Activated naive CD4-positive, alpha-beta T cell treated with anti-CD3 and anti-CD28 coated beads, Interleukin-2, amount 50 U/mL, for 24 hours (primary cell): Measurements from ENCODE around the gene ARL14EP.

Experiments used
- H3K27ac Mint-ChIP-seq: one replicate; pipeline ENCODE4 v1.8.0; 2021; ENCODE audit warnings: mild to moderate bottlenecking, mixed read lengths
- H3K27me3 Mint-ChIP-seq: one replicate; pipeline ENCODE4 v1.8.0; 2021; ENCODE audit warnings: mixed read lengths
- H3K36me3 Mint-ChIP-seq: one replicate; pipeline ENCODE4 v1.8.0; 2021; ENCODE audit warnings: mixed read lengths
- H3K4me1 Mint-ChIP-seq: one replicate; pipeline ENCODE4 v1.8.0; 2021; ENCODE audit warnings: mixed read lengths
- H3K4me3 Mint-ChIP-seq: one replicate; pipeline ENCODE4 v1.8.0; 2021; ENCODE audit warnings: mild to moderate bottlenecking, mixed read lengths
- H3K9me3 Mint-ChIP-seq: one replicate; pipeline ENCODE4 v1.8.0; 2021; ENCODE audit warnings: mixed read lengths

ARL14EP gene

DNA sequence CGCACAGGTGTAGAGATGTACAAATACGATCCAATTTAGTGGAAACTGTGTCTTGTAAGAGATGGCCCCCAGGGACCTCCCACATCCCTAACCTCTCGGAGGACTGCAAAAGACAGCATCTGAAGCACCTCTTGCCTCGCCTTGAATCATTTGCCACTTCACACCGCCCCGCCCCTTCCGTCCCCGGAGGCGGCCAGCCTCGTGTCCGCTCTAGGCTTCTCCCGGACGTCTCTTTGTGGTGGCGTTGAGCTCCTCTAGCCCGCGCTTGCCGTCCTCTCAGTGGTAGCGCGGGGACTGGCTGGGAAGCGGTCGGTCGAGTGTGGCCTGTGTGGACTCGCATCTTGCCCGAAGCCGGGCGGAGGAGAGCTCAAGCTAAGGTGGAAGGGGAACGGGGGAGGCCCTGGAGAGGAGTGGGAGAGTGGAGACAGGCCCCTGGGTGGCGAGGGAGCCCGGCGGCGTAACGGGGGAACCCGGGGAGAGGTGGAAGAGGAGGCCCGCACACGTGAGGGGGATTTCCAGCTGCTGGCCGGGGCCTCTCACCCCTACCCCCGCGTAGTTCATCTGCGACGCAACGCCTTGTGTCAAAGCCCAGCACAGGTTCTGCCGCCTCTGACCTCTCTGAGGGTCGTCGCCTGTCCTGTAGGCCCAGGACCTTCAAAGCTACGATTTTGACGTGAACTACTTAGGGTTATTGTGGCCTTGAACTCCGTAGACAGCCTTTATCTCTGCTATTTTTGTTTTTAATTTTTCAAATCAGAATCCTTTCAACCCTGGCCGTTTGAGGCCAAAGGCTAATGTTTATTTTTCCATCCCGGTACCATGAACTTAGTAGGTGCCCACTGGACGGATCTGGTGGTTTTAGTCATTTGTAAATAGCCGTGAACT is at the start of gene ARL14EP:
Gene ARL14EP, plus strand, starts transcription at position 279 of the 885 bp plus-strand sequence. CDS start 7,845 bp downstream, outside the sequence.
- peak within 1 kb of the TSS; percentile 94 for H3K4me3 Mint-ChIP-seq
- H3K4me1 Mint-ChIP-seq: peaks cover 48% of the 10 kb centered on the region
- peaks cover 3% of the 10 kb centered on the region for H3K27me3 Mint-ChIP-seq
- peaks cover 6% of the 10 kb centered on the region for H3K36me3 Mint-ChIP-seq
- H3K9me3 Mint-ChIP-seq: no peaks in the 10 kb centered on the region
- H3K27ac Mint-ChIP-seq: peak within 1 kb of the TSS; percentile 98

DNA sequence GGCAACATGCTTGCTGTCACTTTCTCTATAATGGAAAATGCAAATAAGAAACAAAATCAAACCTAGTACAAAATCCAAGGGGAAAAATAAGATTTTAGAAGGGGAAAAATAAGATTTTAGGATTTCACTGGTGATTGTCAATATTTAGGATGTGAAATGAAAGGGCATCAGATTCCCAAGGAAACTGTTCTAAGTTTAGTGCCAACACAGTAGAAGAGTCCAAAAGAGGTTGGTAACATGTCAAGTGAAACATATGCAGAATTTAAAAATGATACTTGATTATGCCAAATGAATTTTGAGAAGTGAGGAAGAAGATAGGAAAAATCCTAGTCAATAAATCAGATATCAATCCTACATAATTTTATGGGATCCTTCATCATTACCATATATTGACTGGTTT is 45.7 kb upstream of the ARL14EP start:
- Mint-ChIP-seq H3K36me3 (no peaks in the 10 kb centered on the region), H3K4me1 (peaks cover 14% of the 10 kb centered on the region), H3K9me3 (no peaks in the 10 kb centered on the region), H3K27ac (no peak overlapping the region), H3K4me3 (no peak overlapping the region), H3K27me3 (peaks cover 13% of the 10 kb centered on the region)

DNA sequence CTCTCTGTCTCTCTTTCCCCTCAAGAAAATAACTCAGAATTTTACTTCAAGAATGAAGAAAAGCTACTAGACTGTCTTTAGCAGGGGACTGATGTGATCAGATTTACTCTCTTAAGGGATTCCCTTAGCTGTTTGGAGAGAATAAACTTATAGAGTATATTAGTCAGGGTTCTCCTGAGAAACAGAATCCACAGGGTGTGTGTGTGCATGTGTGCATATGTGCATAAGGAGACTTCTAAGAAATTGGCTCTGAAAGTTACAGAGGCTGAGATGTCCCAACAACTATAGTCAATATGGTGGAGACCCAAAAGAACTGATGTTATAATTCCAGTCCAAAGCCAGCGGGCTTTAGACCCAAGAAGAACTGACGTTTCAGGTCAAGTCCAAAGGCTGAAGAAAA is 43.1 kb upstream of the ARL14EP start:
- Mint-ChIP-seq H3K4me1 (peaks cover 17% of the 10 kb centered on the region), H3K27me3 (peaks cover 10% of the 10 kb centered on the region), H3K27ac (no peak overlapping the region), H3K36me3 (no peaks in the 10 kb centered on the region), H3K4me3 (no peak overlapping the region), H3K9me3 (no peaks in the 10 kb centered on the region)

DNA sequence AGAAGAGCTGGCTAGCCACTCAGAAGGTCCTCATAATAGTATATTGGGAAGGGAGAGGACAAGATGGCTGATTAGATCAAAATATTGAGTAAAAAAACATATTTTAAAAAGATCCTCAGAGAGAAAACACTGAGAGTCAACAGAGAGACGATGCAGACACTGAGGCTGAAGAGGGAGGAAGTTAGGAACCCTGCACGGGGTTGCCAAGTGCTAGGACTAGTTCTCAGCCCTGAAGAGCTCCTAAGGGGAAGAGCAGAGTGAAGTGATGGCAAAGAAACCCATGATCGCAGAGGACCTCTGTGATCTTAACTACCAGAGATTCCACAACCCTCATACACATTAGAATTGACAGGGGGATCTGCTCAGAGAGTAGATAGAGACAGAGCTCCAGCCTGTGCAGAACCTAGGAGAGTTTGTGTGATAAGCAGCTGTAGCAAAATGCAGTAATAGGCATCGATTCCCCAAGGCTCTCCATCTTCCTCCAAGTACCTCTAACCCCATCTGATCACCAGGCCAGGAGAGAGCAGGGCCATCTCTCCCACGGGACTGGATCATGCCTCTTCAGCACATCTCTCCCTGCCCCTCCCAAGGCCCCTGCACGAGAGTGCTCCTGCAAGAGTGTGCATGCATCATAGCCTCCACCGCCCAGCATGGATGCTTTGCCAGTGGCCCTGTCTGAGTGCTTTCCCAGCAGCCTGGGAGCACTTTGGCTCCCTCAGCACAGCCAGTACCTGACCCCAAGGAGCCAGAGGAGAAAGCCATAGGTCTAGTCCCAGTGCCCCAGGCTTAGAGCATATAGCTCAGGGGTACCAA is 41.2 kb upstream of the ARL14EP start:
- Mint-ChIP-seq H3K27me3 (peaks cover 7% of the 10 kb centered on the region), H3K36me3 (no peaks in the 10 kb centered on the region), H3K4me3 (peak overlapping the region; percentile 20), H3K27ac (no peak overlapping the region), H3K4me1 (peaks cover 17% of the 10 kb centered on the region), H3K9me3 (no peaks in the 10 kb centered on the region)

DNA sequence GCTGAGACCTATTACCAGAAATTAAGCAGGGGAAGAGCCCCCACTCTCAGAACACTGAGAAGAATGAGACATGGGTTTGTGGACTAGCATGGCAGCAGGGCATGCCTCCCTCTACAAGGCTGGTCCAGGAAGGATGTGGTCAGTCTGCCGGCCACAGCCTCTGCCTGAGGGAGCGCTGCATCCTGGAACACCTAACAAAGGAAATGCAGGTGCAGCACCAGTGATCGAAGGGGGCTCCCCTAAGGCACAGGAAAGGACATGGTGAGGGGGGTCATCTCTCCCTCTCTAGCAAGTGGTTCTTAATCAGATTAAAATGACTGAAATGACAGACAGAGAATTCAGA is 40.6 kb upstream of the ARL14EP start:
- H3K4me3 Mint-ChIP-seq: no peak overlapping the region
- peaks cover 17% of the 10 kb centered on the region for H3K4me1 Mint-ChIP-seq
- no peak overlapping the region for H3K27ac Mint-ChIP-seq

DNA sequence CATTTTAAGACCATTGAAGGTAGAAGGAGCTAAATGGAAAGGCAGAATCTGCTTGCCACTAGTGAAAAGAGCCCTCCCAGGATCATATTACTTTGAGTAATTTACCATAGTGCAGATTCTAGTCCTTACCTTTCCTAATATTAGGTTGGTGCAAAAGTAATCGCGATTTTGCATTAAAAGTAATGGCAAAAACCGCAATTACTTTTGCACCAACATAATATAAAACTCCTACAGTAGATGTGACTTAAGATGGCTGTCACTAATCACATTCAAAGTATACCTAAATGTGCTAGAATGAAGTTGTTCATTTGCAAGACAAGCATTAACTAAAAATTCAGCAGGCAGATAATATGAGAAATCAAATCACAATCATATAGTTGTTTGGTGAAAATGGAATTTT is 38.1 kb upstream of the ARL14EP start:
- no peak overlapping the region for H3K27ac Mint-ChIP-seq
- H3K4me1 Mint-ChIP-seq: peaks cover 17% of the 10 kb centered on the region
- no peaks in the 10 kb centered on the region for H3K36me3 Mint-ChIP-seq
- no peak overlapping the region for H3K4me3 Mint-ChIP-seq
- no peaks in the 10 kb centered on the region for H3K9me3 Mint-ChIP-seq
- H3K27me3 Mint-ChIP-seq: peaks cover 10% of the 10 kb centered on the region

More for the DNA sequence above, 40.6 kb upstream of the ARL14EP start:
- no peaks in the 10 kb centered on the region for H3K9me3 Mint-ChIP-seq
- peaks cover 7% of the 10 kb centered on the region for H3K27me3 Mint-ChIP-seq
- H3K36me3 Mint-ChIP-seq: no peaks in the 10 kb centered on the region

DNA sequence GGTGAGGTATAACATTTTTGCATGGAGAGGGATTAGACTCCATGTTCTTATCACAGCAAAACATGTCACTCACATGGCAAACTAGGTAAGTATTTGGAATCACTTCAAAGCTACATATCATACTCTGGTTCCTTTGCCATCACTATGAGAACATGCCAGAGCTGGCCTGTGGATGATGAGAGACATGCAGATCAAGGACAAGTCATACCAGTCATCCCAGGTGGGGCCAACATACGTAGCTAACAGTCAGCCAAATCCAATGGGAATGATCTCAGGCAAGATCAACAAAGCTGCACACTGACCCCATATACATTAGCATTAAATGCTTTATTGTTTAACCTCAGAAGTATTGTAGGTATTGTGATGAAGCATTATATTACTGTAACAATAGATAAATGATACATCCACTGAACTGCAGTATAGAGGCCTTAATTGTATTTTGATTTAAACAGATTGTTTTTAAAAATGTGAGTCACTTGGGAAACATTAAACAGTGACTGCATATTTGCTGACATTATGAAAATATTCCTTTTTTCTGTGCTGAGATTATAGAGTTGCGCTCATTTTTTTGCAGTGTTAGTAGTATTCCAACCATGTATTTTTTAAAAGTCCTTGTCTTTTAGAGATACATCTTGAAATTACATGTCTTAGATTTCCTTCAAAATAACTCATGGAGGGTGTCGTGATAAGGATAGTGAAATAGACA is 37.3 kb upstream of the ARL14EP start:
- Mint-ChIP-seq H3K27me3 (peaks cover 8% of the 10 kb centered on the region), H3K4me1 (peaks cover 16% of the 10 kb centered on the region), H3K4me3 (no peak overlapping the region), H3K36me3 (no peaks in the 10 kb centered on the region), H3K9me3 (no peaks in the 10 kb centered on the region), H3K27ac (no peak overlapping the region)

DNA sequence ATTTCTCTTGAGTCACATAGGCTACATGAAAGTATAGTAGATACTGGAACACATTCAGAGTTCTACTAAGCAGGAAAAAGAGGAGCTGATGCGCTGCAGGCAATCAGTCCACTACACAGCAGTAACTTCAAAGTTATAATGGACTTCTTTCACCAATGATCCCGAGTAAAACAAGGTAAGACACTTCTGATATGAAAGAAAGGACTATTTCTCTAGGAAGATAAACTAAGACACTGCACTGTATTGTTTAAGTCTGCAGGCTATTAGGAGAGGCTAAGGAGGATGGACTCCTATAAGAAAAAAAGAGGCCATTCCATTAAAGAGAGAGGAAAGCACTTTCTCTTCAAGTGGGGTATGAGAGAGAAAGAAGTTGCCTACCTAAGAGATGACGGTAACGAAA is 31.6 kb upstream of the ARL14EP start:
- Mint-ChIP-seq H3K27ac (no peak overlapping the region), H3K4me3 (no peak overlapping the region)

DNA sequence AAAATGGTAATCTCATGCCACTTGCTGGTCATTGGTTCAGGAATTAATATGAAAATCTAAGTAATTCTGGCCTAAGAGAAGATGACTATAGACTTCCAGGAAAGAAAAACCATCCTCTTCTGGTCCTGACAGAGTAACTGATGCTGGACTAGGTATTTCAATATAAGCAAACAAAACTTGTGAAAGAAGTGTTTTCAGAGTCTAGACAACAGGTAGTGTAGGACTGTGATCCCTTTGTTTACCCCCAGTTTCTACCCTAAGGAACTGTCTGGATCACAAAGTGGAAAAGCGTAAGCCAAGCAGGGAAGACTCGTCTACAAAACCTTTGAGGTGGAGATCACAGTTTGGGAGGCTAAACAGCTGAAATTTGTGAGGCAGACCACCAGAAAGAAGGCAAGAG is 30.4 kb upstream of the ARL14EP start:
- Mint-ChIP-seq H3K27ac (no peak overlapping the region), H3K9me3 (no peaks in the 10 kb centered on the region), H3K36me3 (no peaks in the 10 kb centered on the region), H3K4me3 (no peak overlapping the region), H3K4me1 (no peaks in the 10 kb centered on the region), H3K27me3 (peaks cover 10% of the 10 kb centered on the region)

More for the DNA sequence above, 31.6 kb upstream of the ARL14EP start:
- Mint-ChIP-seq H3K9me3 (no peaks in the 10 kb centered on the region), H3K27me3 (peaks cover 10% of the 10 kb centered on the region), H3K36me3 (no peaks in the 10 kb centered on the region), H3K4me1 (no peaks in the 10 kb centered on the region)

DNA sequence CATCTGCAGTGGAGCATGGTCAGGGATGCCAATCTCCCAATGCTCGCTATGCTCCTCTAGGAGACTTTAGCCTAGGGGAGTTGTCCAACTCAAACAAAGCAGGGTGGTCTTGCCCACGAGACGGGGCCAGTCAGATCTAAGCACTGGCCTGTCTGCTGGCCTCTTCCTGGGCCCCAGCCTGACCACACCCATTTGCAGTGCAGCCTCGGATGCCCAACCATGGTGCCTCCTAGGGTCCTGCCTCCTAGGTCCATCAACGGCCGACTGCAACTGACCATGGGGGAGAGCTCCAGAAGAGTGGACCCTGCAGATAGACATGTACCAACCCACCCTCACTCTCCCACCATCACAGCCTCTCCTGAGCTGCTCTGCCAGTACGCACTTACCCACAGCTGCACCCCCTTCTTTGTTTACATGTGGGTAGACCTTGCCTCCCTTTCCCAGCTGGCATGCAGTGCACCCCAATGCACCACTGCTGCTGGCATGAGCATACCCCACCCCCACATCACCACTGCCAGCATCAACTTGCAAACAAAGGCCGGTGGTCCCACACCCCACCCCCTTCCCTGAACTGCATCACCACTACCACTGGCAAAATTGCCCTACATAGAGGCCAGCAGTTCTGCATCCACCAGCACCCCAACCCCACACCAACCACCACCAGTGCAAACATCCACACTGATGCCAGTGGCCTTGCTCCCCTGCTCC is 27.6 kb upstream of the ARL14EP start:
- no peaks in the 10 kb centered on the region for H3K9me3 Mint-ChIP-seq
- H3K27ac Mint-ChIP-seq: no peak overlapping the region
- H3K4me1 Mint-ChIP-seq: no peaks in the 10 kb centered on the region
- no peak overlapping the region for H3K4me3 Mint-ChIP-seq
- H3K27me3 Mint-ChIP-seq: peaks cover 5% of the 10 kb centered on the region
- no peaks in the 10 kb centered on the region for H3K36me3 Mint-ChIP-seq

DNA sequence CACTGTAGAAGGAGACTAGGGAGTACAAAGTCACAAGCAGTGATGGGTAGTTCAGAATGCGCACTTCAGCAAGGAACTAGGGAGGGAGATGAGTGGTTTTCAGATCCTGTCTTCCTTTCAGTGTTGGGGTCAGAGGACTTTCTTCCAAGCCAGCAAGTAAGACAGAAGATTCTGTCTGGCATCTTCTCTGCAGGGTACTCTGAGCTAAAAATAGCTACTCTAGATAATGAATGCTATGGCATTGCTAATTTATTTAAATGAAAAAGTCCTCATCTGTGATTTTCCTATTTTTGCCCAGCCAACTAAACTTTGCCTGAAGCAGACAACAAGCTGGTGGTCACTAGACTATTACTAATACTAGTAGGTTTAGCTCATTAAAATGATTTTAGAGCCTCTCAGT is 18.3 kb upstream of the ARL14EP start:
- Mint-ChIP-seq H3K4me1 (no peaks in the 10 kb centered on the region), H3K36me3 (no peaks in the 10 kb centered on the region), H3K4me3 (no peak overlapping the region), H3K27me3 (peaks cover 10% of the 10 kb centered on the region), H3K27ac (no peak overlapping the region), H3K9me3 (no peaks in the 10 kb centered on the region)

DNA sequence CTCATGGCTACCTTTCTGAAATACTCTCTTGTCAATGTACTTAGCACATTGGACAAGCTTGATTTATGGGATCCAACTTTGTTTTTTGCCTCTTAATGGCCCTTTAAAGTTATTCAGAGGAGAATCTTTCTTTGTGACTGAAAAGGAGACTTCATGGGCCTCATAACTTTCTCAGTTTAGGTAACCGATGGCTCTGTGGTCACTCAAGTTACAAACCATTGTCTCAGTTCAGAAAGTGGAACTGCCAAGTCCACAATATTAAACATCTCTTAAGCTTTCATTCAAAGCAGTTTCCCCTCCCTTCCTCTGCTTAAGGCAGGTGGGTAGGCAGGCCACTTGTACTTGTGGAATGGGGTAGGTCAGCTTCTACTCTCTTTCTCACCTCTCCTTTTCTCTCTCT is 12.3 kb upstream of the ARL14EP start:
- H3K4me3 Mint-ChIP-seq: no peak overlapping the region
- H3K27me3 Mint-ChIP-seq: peaks cover 29% of the 10 kb centered on the region
- peaks cover 3% of the 10 kb centered on the region for H3K36me3 Mint-ChIP-seq
- no peaks in the 10 kb centered on the region for H3K4me1 Mint-ChIP-seq
- H3K9me3 Mint-ChIP-seq: peaks cover 10% of the 10 kb centered on the region
- H3K27ac Mint-ChIP-seq: no peak overlapping the region

DNA sequence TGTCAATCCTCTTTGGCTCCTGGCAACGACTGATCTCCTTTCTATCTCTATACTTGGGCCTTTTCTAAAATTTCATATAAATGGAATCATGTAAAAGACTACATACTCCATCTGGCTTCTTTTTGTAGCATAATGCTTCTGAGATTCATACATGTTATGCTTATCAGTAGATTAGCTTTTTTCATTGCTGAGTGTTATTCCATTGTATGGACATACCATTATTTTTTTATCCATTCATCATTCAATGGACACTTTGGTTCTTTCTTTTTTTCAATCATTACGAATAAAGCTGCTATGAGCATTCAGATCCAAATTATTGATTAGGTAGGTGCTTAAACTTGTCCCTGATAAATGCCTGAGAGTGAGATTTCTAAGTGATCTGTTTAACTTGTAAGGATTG is 11.7 kb upstream of the ARL14EP start:
- Mint-ChIP-seq H3K27me3 (peaks cover 28% of the 10 kb centered on the region), H3K4me1 (no peaks in the 10 kb centered on the region), H3K27ac (no peak overlapping the region), H3K36me3 (peaks cover 3% of the 10 kb centered on the region), H3K9me3 (peaks cover 10% of the 10 kb centered on the region), H3K4me3 (no peak overlapping the region)

DNA sequence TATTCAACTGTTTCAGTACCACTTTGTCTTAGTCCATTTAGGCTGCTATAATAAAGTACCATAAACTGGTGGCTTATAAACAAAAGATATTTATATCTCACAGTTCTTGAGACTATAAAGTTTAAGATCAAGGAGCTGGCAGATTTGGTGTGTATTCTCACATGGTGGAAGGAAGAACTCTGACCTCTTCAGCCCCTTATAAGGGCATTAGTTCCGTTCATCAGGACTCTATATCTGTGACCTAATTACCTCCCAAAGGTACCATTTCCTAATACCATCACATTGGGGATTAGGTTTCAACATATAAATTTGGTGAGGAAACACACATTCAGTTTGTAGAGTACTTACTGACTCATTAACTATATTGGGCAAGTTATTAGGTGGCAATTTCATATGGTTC is 10.7 kb upstream of the ARL14EP start:
- Mint-ChIP-seq H3K36me3 (peaks cover 3% of the 10 kb centered on the region), H3K4me1 (no peaks in the 10 kb centered on the region), H3K27ac (no peak overlapping the region), H3K4me3 (no peak overlapping the region), H3K9me3 (peaks cover 10% of the 10 kb centered on the region), H3K27me3 (peaks cover 28% of the 10 kb centered on the region)

DNA sequence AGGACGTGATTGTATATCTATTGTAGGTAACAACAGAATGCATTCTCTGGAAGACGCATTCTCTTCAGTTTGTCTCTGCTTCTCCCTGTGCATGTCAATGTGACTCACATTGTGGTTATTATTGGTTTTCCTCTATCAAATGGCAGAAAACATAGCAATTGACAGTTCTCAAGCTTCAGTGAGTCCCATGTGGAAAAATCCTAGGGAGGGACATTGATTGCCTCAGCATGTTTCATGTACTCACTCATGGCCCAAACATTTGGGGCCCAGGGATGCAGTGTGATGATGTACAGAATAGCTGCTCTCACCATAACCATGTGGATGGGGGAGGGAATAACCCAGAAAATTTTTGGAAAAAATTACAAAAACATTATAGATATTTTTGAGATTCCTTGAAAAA is 9.3 kb upstream of the ARL14EP start:
- Mint-ChIP-seq H3K4me1 (no peaks in the 10 kb centered on the region), H3K27me3 (peaks cover 25% of the 10 kb centered on the region), H3K27ac (no peak overlapping the region), H3K36me3 (peaks cover 3% of the 10 kb centered on the region), H3K9me3 (peaks cover 10% of the 10 kb centered on the region), H3K4me3 (no peak overlapping the region)
